ENCODE results near the gene MCM9. TPM values are rescaled to one million over a fixed set of nuclear protein-coding genes. Genes with fewer than 3 reads are reported as not detected.

The MCM9 gene
- total RNA-seq, 1 experiment from 2014 or later = 14.9 TPM

DNA sequence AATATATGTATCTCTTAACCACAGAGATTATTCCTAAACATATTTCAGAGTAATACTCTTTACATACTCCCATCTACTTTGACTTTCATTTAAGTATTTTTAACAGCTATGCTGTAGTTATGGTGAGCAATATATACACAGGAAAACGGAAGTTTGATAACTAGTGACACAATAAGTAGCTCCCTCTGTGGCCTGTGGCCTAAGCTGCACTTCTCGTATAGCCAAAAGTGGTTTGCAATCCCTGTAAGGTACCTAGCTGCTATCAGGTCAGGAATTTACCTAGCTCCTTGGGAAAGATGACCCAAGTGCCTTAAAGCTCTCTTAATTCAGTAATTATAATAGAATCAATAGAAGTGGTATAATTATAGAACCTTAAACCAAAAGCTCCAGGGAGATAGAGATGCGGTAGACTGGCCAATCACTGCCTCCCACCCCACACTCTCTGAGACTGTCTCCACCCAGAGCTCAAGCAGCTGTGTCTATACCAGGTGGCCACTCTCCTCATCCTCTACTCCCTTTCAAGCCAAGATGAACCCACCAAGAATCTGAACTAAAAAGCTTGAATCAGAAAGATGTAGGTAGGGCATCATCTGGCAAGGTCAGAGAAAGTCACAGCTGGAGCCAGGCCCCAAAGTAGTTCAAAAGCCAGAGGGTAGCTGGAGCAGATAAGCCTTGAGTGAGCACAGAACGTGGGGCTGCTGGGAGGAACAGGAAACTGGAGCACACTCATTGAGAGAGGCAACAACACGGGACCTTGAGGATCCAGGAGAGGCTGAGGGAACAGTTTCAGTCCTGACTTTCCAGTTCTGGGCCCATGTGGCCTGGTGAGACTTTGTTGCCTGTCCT lies 125.9 kb downstream of the MCM9 start:
- Mint-ChIP-seq H3K4me3 (no peak overlapping the region), H3K27ac (no peak overlapping the region; the same call in 1 of the 2 replicates)
- CTCF ChIA-PET = interaction anchor here (0.8 to 1.6 kb wide), 3 partner anchors 9 to 103 kb away, joined by 3 to 14 read pairs (median 4); no protein-coding TSS in a partner anchor

GRCh38 chr6:118804091-118804490 lies 130.9 kb downstream of the MCM9 start:
- Mint-ChIP-seq H3K36me3 (peaks cover under 1% of the 10 kb centered on the region; the same call in 1 of the 2 replicates), H3K9me3 (peaks cover 1% of the 10 kb centered on the region; the same call in 1 of the 2 replicates), H3K27ac (no peak overlapping the region), H3K4me3 (no peak overlapping the region), H3K27me3 (ENCODE audit: low read depth) (no peaks in the 10 kb centered on the region), H3K4me1 (peaks cover 17% of the 10 kb centered on the region)
- ATAC-seq (no peak), DNase-seq (ENCODE audit: low spot score) (no peak)
- CTCF ChIA-PET = no interaction called here
- POLR2A ChIA-PET = no interaction called here
- no peak for TF ChIP-seq ZNF232 (CRISPR knock-in tag; IDR thresholded peaks at IDR 0.05)
- no peak for TF ChIP-seq ELF4 (CRISPR knock-in tag; IDR thresholded peaks at IDR 0.05; ENCODE audit: low read depth)
- no peak for TF ChIP-seq IRF1 (CRISPR knock-in tag; IDR thresholded peaks at IDR 0.05)
- no peak for TF ChIP-seq JUN (CRISPR knock-in tag; IDR thresholded peaks at IDR 0.05)
- TF ChIP-seq GABPB1 (CRISPR knock-in tag; IDR thresholded peaks at IDR 0.05) = no peak
- TF ChIP-seq, protein P1, sequence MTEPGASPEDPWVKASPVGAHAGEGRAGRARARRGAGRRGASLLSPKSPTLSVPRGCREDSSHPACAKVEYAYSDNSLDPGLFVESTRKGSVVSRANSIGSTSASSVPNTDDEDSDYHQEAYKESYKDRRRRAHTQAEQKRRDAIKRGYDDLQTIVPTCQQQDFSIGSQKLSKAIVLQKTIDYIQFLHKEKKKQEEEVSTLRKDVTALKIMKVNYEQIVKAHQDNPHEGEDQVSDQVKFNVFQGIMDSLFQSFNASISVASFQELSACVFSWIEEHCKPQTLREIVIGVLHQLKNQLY (CRISPR knock-in tag; IDR thresholded peaks at IDR 0.05) = no peak
- TF ChIP-seq ATF1 (CRISPR knock-in tag; IDR thresholded peaks at IDR 0.05) = no peak
- TF ChIP-seq, protein P2, sequence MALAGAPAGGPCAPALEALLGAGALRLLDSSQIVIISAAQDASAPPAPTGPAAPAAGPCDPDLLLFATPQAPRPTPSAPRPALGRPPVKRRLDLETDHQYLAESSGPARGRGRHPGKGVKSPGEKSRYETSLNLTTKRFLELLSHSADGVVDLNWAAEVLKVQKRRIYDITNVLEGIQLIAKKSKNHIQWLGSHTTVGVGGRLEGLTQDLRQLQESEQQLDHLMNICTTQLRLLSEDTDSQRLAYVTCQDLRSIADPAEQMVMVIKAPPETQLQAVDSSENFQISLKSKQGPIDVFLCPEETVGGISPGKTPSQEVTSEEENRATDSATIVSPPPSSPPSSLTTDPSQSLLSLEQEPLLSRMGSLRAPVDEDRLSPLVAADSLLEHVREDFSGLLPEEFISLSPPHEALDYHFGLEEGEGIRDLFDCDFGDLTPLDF (CRISPR knock-in tag; IDR thresholded peaks at IDR 0.05) = no peak
- no peak for TF ChIP-seq ESRRA (CRISPR knock-in tag; IDR thresholded peaks at IDR 0.05; ENCODE audit: borderline replicate concordance)

More for the DNA sequence above, 125.9 kb downstream of the MCM9 start:
- ATAC-seq = peak; percentile 27
- Mint-ChIP-seq H3K4me1 (peaks cover 22% of the 10 kb centered on the region), H3K36me3 (peaks cover 16% of the 10 kb centered on the region), H3K27me3 (ENCODE audit: low read depth) (no peaks in the 10 kb centered on the region), H3K9me3 (peaks cover 13% of the 10 kb centered on the region)
- POLR2A ChIA-PET = interaction anchor here (0.6 kb wide), 1 partner anchor 335 kb away, joined by 6 read pairs; no protein-coding TSS in a partner anchor
- no peak for DNase-seq (ENCODE audit: low spot score)
- TF ChIP-seq ESRRA (CRISPR knock-in tag; IDR thresholded peaks at IDR 0.05; ENCODE audit: borderline replicate concordance) = no peak
- TF ChIP-seq, protein P3, sequence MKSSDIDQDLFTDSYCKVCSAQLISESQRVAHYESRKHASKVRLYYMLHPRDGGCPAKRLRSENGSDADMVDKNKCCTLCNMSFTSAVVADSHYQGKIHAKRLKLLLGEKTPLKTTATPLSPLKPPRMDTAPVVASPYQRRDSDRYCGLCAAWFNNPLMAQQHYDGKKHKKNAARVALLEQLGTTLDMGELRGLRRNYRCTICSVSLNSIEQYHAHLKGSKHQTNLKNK (CRISPR knock-in tag; IDR thresholded peaks at IDR 0.05) = no peak
- TF ChIP-seq, protein P4, sequence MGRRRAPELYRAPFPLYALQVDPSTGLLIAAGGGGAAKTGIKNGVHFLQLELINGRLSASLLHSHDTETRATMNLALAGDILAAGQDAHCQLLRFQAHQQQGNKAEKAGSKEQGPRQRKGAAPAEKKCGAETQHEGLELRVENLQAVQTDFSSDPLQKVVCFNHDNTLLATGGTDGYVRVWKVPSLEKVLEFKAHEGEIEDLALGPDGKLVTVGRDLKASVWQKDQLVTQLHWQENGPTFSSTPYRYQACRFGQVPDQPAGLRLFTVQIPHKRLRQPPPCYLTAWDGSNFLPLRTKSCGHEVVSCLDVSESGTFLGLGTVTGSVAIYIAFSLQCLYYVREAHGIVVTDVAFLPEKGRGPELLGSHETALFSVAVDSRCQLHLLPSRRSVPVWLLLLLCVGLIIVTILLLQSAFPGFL (CRISPR knock-in tag; IDR thresholded peaks at IDR 0.05; ENCODE audit: borderline replicate concordance) = no peak
- TF ChIP-seq JUN (CRISPR knock-in tag; IDR thresholded peaks at IDR 0.05) = no peak
- no peak for TF ChIP-seq ZBTB21 (CRISPR knock-in tag; IDR thresholded peaks at IDR 0.05; ENCODE audit: borderline replicate concordance)
- no peak for TF ChIP-seq NFATC4 (CRISPR knock-in tag; IDR thresholded peaks at IDR 0.05)
- no peak for TF ChIP-seq KAT7 (CRISPR knock-in tag; IDR thresholded peaks at IDR 0.05; ENCODE audit: borderline replicate concordance)
- TF ChIP-seq CREB1 (CRISPR knock-in tag; IDR thresholded peaks at IDR 0.05) = no peak
- TF ChIP-seq, protein P5, sequence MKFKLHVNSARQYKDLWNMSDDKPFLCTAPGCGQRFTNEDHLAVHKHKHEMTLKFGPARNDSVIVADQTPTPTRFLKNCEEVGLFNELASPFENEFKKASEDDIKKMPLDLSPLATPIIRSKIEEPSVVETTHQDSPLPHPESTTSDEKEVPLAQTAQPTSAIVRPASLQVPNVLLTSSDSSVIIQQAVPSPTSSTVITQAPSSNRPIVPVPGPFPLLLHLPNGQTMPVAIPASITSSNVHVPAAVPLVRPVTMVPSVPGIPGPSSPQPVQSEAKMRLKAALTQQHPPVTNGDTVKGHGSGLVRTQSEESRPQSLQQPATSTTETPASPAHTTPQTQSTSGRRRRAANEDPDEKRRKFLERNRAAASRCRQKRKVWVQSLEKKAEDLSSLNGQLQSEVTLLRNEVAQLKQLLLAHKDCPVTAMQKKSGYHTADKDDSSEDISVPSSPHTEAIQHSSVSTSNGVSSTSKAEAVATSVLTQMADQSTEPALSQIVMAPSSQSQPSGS (CRISPR knock-in tag; IDR thresholded peaks at IDR 0.05; ENCODE audit: borderline replicate concordance, low read depth) = no peak
- TF ChIP-seq ZNF425 (CRISPR knock-in tag; conservative IDR thresholded peaks at IDR 0.05) = no peak
- TF ChIP-seq TCF7 (CRISPR knock-in tag; IDR thresholded peaks at IDR 0.05; ENCODE audit: low read depth) = no peak
- TF ChIP-seq HMGA2 (CRISPR knock-in tag; IDR thresholded peaks at IDR 0.05) = no peak
- no peak for TF ChIP-seq TEAD1 (CRISPR knock-in tag; IDR thresholded peaks at IDR 0.05)
- TF ChIP-seq GRHL2 (CRISPR knock-in tag; IDR thresholded peaks at IDR 0.05; ENCODE audit: insufficient replicate concordance, severe bottlenecking) = no peak
- no peak for TF ChIP-seq IRF2 (CRISPR knock-in tag; IDR thresholded peaks at IDR 0.05; ENCODE audit: borderline replicate concordance, low read depth)
- no peak for TF ChIP-seq CDX4 (CRISPR knock-in tag; IDR thresholded peaks at IDR 0.05; ENCODE audit: borderline replicate concordance)
- no peak for TF ChIP-seq ATF3 (CRISPR knock-in tag; conservative IDR thresholded peaks at IDR 0.05)
- TF ChIP-seq GABPB1 (CRISPR knock-in tag; IDR thresholded peaks at IDR 0.05) = no peak
- no peak for TF ChIP-seq PRRX2 (CRISPR knock-in tag; IDR thresholded peaks at IDR 0.05)

All from WTC11 (cell line).